HL-60 (cell line): ENCODE data around the gene C1orf105.

Source experiments
- GABPA ChIP-seq: IDR thresholded peaks from 2 replicates; pipeline ENCODE4 v1.6.1; 2012; ENCODE audit warnings: low read depth
- POLR2AphosphoS5 ChIP-seq: IDR thresholded peaks from 2 replicates; pipeline ENCODE4 v1.6.1; 2012; ENCODE audit warnings: low read depth
- SPI1 ChIP-seq: IDR thresholded peaks from 2 replicates; pipeline ENCODE4 v1.6.1; 2012; ENCODE audit warnings: low read depth, mild to moderate bottlenecking, borderline replicate concordance
- TF ChIP-seq, protein P1 (sequence below): IDR thresholded peaks from one replicate; pipeline ENCODE4 v1.5.1; 2011; ENCODE audit warnings: low read length, control low read depth, inconsistent platforms; ENCODE audit not compliant: insufficient read depth
- TF ChIP-seq, protein P2 (sequence below): IDR thresholded peaks from 2 replicates; pipeline ENCODE4 v1.6.1; 2012; ENCODE audit warnings: low read depth; ENCODE audit not compliant: insufficient replicate concordance

DNA sequence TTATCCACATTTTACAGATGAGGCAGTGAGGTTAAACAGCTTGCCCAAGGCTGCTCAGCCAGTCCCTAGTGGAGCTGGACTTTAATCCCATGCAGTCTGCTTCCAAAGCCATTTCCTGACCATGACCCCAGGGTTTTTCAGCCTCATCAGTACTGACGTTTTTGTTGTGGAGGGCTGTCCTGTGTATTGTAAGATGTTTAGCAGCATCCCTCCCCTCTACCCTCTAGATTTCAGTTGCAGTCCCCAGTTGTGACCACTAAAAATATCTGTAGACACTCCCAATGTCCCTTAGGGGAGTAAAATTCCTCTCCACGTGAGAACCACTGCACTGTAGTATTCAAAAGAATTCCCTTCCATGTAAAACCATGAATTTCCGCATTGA lies 30.2 kb upstream of the C1orf105 start:
- TF ChIP-seq, protein P1, sequence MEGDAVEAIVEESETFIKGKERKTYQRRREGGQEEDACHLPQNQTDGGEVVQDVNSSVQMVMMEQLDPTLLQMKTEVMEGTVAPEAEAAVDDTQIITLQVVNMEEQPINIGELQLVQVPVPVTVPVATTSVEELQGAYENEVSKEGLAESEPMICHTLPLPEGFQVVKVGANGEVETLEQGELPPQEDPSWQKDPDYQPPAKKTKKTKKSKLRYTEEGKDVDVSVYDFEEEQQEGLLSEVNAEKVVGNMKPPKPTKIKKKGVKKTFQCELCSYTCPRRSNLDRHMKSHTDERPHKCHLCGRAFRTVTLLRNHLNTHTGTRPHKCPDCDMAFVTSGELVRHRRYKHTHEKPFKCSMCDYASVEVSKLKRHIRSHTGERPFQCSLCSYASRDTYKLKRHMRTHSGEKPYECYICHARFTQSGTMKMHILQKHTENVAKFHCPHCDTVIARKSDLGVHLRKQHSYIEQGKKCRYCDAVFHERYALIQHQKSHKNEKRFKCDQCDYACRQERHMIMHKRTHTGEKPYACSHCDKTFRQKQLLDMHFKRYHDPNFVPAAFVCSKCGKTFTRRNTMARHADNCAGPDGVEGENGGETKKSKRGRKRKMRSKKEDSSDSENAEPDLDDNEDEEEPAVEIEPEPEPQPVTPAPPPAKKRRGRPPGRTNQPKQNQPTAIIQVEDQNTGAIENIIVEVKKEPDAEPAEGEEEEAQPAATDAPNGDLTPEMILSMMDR, result no peak
- TF ChIP-seq, protein P2, sequence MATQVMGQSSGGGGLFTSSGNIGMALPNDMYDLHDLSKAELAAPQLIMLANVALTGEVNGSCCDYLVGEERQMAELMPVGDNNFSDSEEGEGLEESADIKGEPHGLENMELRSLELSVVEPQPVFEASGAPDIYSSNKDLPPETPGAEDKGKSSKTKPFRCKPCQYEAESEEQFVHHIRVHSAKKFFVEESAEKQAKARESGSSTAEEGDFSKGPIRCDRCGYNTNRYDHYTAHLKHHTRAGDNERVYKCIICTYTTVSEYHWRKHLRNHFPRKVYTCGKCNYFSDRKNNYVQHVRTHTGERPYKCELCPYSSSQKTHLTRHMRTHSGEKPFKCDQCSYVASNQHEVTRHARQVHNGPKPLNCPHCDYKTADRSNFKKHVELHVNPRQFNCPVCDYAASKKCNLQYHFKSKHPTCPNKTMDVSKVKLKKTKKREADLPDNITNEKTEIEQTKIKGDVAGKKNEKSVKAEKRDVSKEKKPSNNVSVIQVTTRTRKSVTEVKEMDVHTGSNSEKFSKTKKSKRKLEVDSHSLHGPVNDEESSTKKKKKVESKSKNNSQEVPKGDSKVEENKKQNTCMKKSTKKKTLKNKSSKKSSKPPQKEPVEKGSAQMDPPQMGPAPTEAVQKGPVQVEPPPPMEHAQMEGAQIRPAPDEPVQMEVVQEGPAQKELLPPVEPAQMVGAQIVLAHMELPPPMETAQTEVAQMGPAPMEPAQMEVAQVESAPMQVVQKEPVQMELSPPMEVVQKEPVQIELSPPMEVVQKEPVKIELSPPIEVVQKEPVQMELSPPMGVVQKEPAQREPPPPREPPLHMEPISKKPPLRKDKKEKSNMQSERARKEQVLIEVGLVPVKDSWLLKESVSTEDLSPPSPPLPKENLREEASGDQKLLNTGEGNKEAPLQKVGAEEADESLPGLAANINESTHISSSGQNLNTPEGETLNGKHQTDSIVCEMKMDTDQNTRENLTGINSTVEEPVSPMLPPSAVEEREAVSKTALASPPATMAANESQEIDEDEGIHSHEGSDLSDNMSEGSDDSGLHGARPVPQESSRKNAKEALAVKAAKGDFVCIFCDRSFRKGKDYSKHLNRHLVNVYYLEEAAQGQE, result no peak
- no peak for TF ChIP-seq POLR2AphosphoS5
- TF ChIP-seq GABPA, result no peak
- no peak for TF ChIP-seq SPI1
